GM12864 (cell line): Measurements from ENCODE around the gene GSX2.
"Not testable (repeated sequence)": the region's sequence is repeated elsewhere in the genome, so short reads cannot be mapped to it uniquely, and the experiment has no call there.

Experiments used
- DNase-seq: peaks from one replicate; pipeline ENCODE4 v3.0.0-alpha.2; 2011; ENCODE audit warnings: low read depth
- H3K4me3 ChIP-seq: 2 replicates; pipeline ENCODE4 v1.5.1; 2011; ENCODE audit warnings: mild to moderate bottlenecking, low read depth, low read length, control low read depth
- CTCF ChIP-seq: IDR thresholded peaks from 2 replicates; pipeline ENCODE4 v1.5.1; 2011; ENCODE audit warnings: low read depth, mild to moderate bottlenecking, moderate library complexity, low read length, control low read depth, inconsistent platforms; ENCODE audit errors: missing control alignments

The GSX2 gene

GRCh38 chr4:54110019-54110416 lies 10.1 kb downstream of the GSX2 start:
- H3K4me3 ChIP-seq = no peak overlapping the region
- no peak for DNase-seq
- no peak for TF ChIP-seq CTCF

- not testable (repeated sequence) for H3K4me3 ChIP-seq, DNase-seq
Observed at GRCh38 chr4:54113206-54113605, 13.2 kb downstream of the GSX2 start.

- not testable (repeated sequence) for H3K4me3 ChIP-seq, DNase-seq
Observed at GRCh38 chr4:54116246-54116645, 16.3 kb downstream of the GSX2 start.

- no peak for DNase-seq
- H3K4me3 ChIP-seq = no peak overlapping the region
- no peak for TF ChIP-seq CTCF
Observed at GRCh38 chr4:54118850-54119589, 19.1 kb downstream of the GSX2 start.

GRCh38 chr4:54120518-54120917 lies 20.6 kb downstream of the GSX2 start:
- DNase-seq = no peak
- H3K4me3 ChIP-seq = no peak overlapping the region
- TF ChIP-seq CTCF = no peak

- no peak for TF ChIP-seq CTCF
- no peak for DNase-seq
- no peak overlapping the region for H3K4me3 ChIP-seq
Observed at GRCh38 chr4:54127660-54128059, 27.7 kb downstream of the GSX2 start.

- not testable (repeated sequence) for H3K4me3 ChIP-seq, DNase-seq
Observed at GRCh38 chr4:54128694-54129093, 28.7 kb downstream of the GSX2 start.

GRCh38 chr4:54139332-54139731 lies 39.4 kb downstream of the GSX2 start:
- TF ChIP-seq CTCF = no peak
- DNase-seq = no peak
- no peak overlapping the region for H3K4me3 ChIP-seq
